Type B pancreatic cell (in vitro differentiated cells): ENCODE results near the gene GALNT8. TPM values are rescaled to one million over a fixed set of nuclear protein-coding genes. Genes with fewer than 3 reads are reported as not detected.

Experiments
- DNase-seq: peaks from one replicate; pipeline ENCODE4 v3.0.0; 2021; ENCODE audit warnings: mixed read lengths; ENCODE audit not compliant: unreplicated experiment; ENCODE audit errors: extremely low spot score
- H3K27ac Mint-ChIP-seq: 2 replicates; pipeline ENCODE4 v1.8.0; 2021; ENCODE audit warnings: mild to moderate bottlenecking, mixed read lengths
- H3K27me3 Mint-ChIP-seq: 2 replicates; pipeline ENCODE4 v1.8.0; 2021; ENCODE audit warnings: mixed read lengths
- H3K36me3 Mint-ChIP-seq: 2 replicates; pipeline ENCODE4 v1.8.0; 2021; ENCODE audit warnings: mixed read lengths
- H3K4me1 Mint-ChIP-seq: one replicate; pipeline ENCODE4 v1.8.0; 2021; ENCODE audit warnings: mixed read lengths; ENCODE audit not compliant: unreplicated experiment
- H3K4me3 Mint-ChIP-seq: 2 replicates; pipeline ENCODE4 v1.8.0; 2021; ENCODE audit warnings: mild to moderate bottlenecking, mixed read lengths
- H3K9me3 Mint-ChIP-seq: 2 replicates; pipeline ENCODE4 v1.8.0; 2021; ENCODE audit warnings: mixed read lengths
- CTCF ChIP-seq: fragments of 200-600 bp; sonication (generic); conservative IDR thresholded peaks from 2 replicates; pipeline ENCODE4 v1.5.0; 2021; ENCODE audit warnings: antibody characterized with exemption, mild to moderate bottlenecking
- total RNA-seq: library from RNA; stranded (reverse); gene quantifications from 2 replicates; pipeline ENCODE4 v1.2.1, GENCODE V29; 2021; ENCODE audit warnings: low replicate concordance

Gene GALNT8
- total RNA-seq, 1 donor from 2014 or later, result 7.1 TPM

GRCh38 chr12:4725057-4725456, 4.9 kb downstream of the GALNT8 start:
- Mint-ChIP-seq H3K4me3 (no peak overlapping the region), H3K9me3 (no peaks in the 10 kb centered on the region), H3K27me3 (peaks cover 44% of the 10 kb centered on the region), H3K36me3 (peaks cover 6% of the 10 kb centered on the region), H3K4me1 (no peaks in the 10 kb centered on the region), H3K27ac (no peak overlapping the region)
- DNase-seq, result no peak
- no peak for TF ChIP-seq CTCF

DNA sequence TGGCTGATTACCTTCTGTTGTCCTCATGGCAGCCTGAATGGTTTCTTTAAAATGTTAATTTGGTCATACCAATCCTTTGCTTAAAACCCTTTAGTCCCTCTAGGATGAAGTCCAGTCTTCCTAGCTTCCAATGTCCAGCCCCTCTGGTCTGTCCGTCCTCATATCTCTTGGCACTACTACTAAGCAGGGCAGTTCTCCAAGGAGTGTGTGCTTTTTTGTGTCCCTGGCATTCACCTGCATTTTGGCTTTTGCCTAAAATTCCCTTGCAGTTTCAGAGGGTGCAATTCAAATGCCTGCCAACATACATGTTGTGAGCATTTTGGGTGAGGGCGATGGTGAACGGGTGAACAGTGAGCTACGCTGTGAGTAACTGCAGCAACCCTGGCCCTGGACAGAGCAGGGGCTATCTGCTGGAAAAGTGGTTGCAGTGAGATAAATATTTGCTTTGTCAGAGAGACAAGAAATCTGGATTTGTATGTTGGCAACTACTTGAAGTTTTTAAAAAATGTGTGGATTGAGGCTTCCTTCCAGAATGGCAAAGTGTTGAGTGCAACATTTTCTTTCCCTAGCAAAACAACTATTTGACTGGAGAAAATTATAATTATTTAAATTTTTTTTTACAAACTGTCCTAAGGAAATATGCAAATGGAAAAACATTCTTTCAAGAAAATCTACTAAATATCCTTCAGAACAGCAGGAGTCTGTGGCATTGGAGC, 14.6 kb downstream of the GALNT8 start:
- peaks cover 4% of the 10 kb centered on the region for H3K36me3 Mint-ChIP-seq
- H3K4me1 Mint-ChIP-seq, result no peaks in the 10 kb centered on the region
- peaks cover 24% of the 10 kb centered on the region for H3K27me3 Mint-ChIP-seq
- TF ChIP-seq CTCF, result no peak
- DNase-seq, result no peak
- H3K27ac Mint-ChIP-seq, result no peak overlapping the region
- H3K4me3 Mint-ChIP-seq, result no peak overlapping the region
- no peaks in the 10 kb centered on the region for H3K9me3 Mint-ChIP-seq

GRCh38 chr12:4736091-4736490, 15.9 kb downstream of the GALNT8 start:
- no peak for TF ChIP-seq CTCF
- Mint-ChIP-seq H3K4me3 (no peak overlapping the region), H3K27me3 (peaks cover 23% of the 10 kb centered on the region), H3K4me1 (no peaks in the 10 kb centered on the region), H3K27ac (no peak overlapping the region), H3K9me3 (no peaks in the 10 kb centered on the region), H3K36me3 (peaks cover 4% of the 10 kb centered on the region)
- DNase-seq, result no peak

GRCh38 chr12:4738541-4738940, 18.3 kb downstream of the GALNT8 start:
- no peak for DNase-seq
- Mint-ChIP-seq H3K36me3 (peaks cover 4% of the 10 kb centered on the region), H3K9me3 (no peaks in the 10 kb centered on the region), H3K27ac (no peak overlapping the region), H3K27me3 (peaks cover 26% of the 10 kb centered on the region), H3K4me3 (no peak overlapping the region), H3K4me1 (no peaks in the 10 kb centered on the region)
- no peak for TF ChIP-seq CTCF

DNA sequence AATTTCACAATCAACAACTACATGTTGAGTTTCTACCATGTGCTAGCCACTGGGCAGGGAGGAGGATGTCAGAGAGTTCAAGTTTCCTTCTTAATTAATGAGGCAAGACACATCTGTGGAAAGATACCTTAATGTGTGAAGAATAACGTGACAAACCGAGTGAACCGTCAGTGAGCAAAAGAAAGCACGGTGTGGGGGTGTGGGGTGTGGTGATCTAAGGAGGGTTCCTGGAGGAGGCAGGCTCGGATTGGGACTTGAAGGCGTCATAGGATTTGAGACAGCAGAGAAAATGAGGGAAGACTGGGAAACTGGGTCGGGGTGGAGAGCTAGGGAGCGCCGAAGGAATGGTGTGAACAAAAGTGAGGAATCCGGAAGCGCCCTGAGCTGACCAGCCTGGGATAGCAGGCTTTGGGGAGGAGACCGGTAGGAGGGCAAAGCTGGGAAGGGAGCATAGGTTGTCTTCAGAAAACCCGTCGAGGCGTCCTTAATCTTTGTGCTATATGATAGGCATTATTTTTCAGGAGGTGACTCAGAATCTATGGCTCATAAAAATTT, 22.3 kb downstream of the GALNT8 start:
- TF ChIP-seq CTCF, result no peak
- Mint-ChIP-seq H3K4me3 (no peak overlapping the region), H3K27me3 (peaks cover 16% of the 10 kb centered on the region), H3K4me1 (no peaks in the 10 kb centered on the region), H3K27ac (no peak overlapping the region), H3K9me3 (no peaks in the 10 kb centered on the region), H3K36me3 (peaks cover 4% of the 10 kb centered on the region)
- no peak for DNase-seq
